Astrocyte (in vitro differentiated cells and primary cell): ENCODE measurements around the gene SGPL1. TPM values are rescaled to one million over a fixed set of nuclear protein-coding genes. Genes with fewer than 3 reads are reported as not detected.
"Not testable (repeated sequence)": the region's sequence is repeated elsewhere in the genome, so short reads cannot be mapped to it uniquely, and the experiment has no call there.

Source experiments
- DNase-seq: peaks from one replicate; pipeline ENCODE4 v3.0.0-alpha.2; 2010; ENCODE audit warnings: low read depth
- FAIRE-seq: peaks from 2 replicates; lab custom pipeline; 2011; peaks lifted over from hg19 to GRCh38; lab: Jason Lieb, UNC
- H2AFZ ChIP-seq: 2 replicates; pipeline ENCODE4 v1.6.0; 2012; ENCODE audit warnings: low read depth, low read length, inconsistent platforms
- H3K27ac ChIP-seq: 2 replicates; pipeline ENCODE4 v1.5.1; 2011; ENCODE audit warnings: low read depth, low read length, inconsistent platforms
- H3K27me3 ChIP-seq: 2 replicates; pipeline ENCODE4 v1.6.0; 2011; ENCODE audit warnings: low read length, inconsistent platforms; ENCODE audit not compliant: insufficient read depth
- H3K36me3 ChIP-seq: 2 replicates; pipeline ENCODE4 v1.5.1; 2011; ENCODE audit warnings: low read length, inconsistent platforms; ENCODE audit not compliant: insufficient read depth
- H3K4me1 ChIP-seq: 2 replicates; pipeline ENCODE4 v1.5.1; 2011; ENCODE audit warnings: low read length, inconsistent platforms; ENCODE audit not compliant: insufficient read depth
- H3K4me2 ChIP-seq: 2 replicates; pipeline ENCODE4 v1.6.0; 2012; ENCODE audit warnings: low read length, inconsistent platforms
- H3K4me3 ChIP-seq: 2 replicates; pipeline ENCODE4 v1.5.1; 2011; ENCODE audit warnings: low read depth, mild to moderate bottlenecking, low read length, inconsistent platforms; ENCODE audit not compliant: insufficient read depth
- H3K79me2 ChIP-seq: 2 replicates; pipeline ENCODE4 v1.6.0; 2012; ENCODE audit warnings: mild to moderate bottlenecking, low read length, inconsistent platforms; ENCODE audit not compliant: insufficient read depth
- H3K9ac ChIP-seq: 2 replicates; pipeline ENCODE4 v1.6.0; 2012; ENCODE audit warnings: mild to moderate bottlenecking, low read length, inconsistent platforms
- H3K9me3 ChIP-seq: 2 replicates; pipeline ENCODE4 v1.5.1; 2012; ENCODE audit warnings: low read depth, mild to moderate bottlenecking, low read length, inconsistent platforms; ENCODE audit not compliant: insufficient read depth
- H4K20me1 ChIP-seq: 2 replicates; pipeline ENCODE4 v1.6.0; 2012; ENCODE audit warnings: low read length, inconsistent platforms; ENCODE audit not compliant: insufficient read depth
- H3K27ac Mint-ChIP-seq: one replicate; pipeline ENCODE4 v1.8.0; 2021; ENCODE audit warnings: mild to moderate bottlenecking, mixed read lengths; ENCODE audit not compliant: unreplicated experiment
- H3K27me3 Mint-ChIP-seq: one replicate; pipeline ENCODE4 v1.8.0; 2021; ENCODE audit warnings: low read depth, mixed read lengths; ENCODE audit not compliant: unreplicated experiment
- H3K36me3 Mint-ChIP-seq: one replicate; pipeline ENCODE4 v1.8.0; 2021; ENCODE audit warnings: low read depth, mixed read lengths; ENCODE audit not compliant: unreplicated experiment
- H3K4me1 Mint-ChIP-seq: one replicate; pipeline ENCODE4 v1.8.0; 2021; ENCODE audit warnings: low read depth, mixed read lengths; ENCODE audit not compliant: unreplicated experiment
- H3K4me3 Mint-ChIP-seq: one replicate; pipeline ENCODE4 v1.8.0; 2021; ENCODE audit warnings: mild to moderate bottlenecking, moderate library complexity, mixed read lengths; ENCODE audit not compliant: unreplicated experiment
- H3K9me3 Mint-ChIP-seq: one replicate; pipeline ENCODE4 v1.8.0; 2021; ENCODE audit warnings: mild to moderate bottlenecking, mixed read lengths; ENCODE audit not compliant: unreplicated experiment
- EZH2 ChIP-seq: IDR thresholded peaks from 2 replicates; pipeline ENCODE4 v1.6.1; 2012; ENCODE audit warnings: mild to moderate bottlenecking, low read length, inconsistent platforms; ENCODE audit not compliant: insufficient read depth
- total RNA-seq: library from RNA; stranded (reverse); gene quantifications from 2 replicates; pipeline ENCODE4 v1.2.1, GENCODE V29; 2021
- TF ChIP-seq, protein P1 (sequence below): IDR thresholded peaks from 2 replicates; pipeline ENCODE4 v1.5.1; 2011; ENCODE audit warnings: low read depth, mild to moderate bottlenecking, inconsistent platforms, low read length, moderate library complexity; ENCODE audit not compliant: insufficient read depth

Gene SGPL1
- total RNA-seq, 1 donor from 2014 or later: 101 TPM

DNA sequence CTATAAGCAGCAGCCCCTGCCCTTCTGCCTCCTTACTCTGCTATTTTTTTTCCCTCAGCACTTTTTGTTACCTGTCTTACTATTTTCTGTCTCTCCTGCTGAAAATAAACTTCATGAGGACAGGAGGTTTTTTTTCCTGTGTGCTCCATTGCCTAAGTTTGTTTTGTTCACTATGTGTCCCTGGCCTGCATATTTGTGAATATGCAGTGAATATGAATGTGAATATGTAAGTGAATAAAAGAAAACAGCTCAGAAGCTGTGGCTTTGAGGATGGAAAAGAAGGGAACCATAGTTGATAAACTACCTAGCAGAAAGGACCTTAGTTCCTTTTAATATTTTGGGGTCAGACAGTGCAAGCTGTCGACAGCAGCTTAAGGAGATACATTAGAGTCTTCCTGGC lies 37.7 kb downstream of the SGPL1 start:
- Histone ChIP-seq H3K27ac (no peak overlapping the region), H2AFZ (no peak overlapping the region), H4K20me1 (no peaks in the 10 kb centered on the region), H3K27me3 (no peaks in the 10 kb centered on the region), H3K9ac (no peak overlapping the region), H3K4me1 (peaks cover 14% of the 10 kb centered on the region), H3K79me2 (peaks cover 6% of the 10 kb centered on the region), H3K4me3 (no peak overlapping the region), H3K9me3 (no peaks in the 10 kb centered on the region), H3K4me2 (no peak overlapping the region), H3K36me3 (peaks cover 34% of the 10 kb centered on the region)
- Mint-ChIP-seq H3K9me3 (no peaks in the 10 kb centered on the region), H3K4me3 (peak overlapping the region; percentile 2), H3K36me3 (peaks cover 31% of the 10 kb centered on the region), H3K27me3 (no peaks in the 10 kb centered on the region), H3K27ac (peak overlapping the region; percentile 28), H3K4me1 (peaks cover 35% of the 10 kb centered on the region)
- no peak for DNase-seq
- no peak for FAIRE-seq
- no peak for TF ChIP-seq EZH2
- TF ChIP-seq, protein P1, sequence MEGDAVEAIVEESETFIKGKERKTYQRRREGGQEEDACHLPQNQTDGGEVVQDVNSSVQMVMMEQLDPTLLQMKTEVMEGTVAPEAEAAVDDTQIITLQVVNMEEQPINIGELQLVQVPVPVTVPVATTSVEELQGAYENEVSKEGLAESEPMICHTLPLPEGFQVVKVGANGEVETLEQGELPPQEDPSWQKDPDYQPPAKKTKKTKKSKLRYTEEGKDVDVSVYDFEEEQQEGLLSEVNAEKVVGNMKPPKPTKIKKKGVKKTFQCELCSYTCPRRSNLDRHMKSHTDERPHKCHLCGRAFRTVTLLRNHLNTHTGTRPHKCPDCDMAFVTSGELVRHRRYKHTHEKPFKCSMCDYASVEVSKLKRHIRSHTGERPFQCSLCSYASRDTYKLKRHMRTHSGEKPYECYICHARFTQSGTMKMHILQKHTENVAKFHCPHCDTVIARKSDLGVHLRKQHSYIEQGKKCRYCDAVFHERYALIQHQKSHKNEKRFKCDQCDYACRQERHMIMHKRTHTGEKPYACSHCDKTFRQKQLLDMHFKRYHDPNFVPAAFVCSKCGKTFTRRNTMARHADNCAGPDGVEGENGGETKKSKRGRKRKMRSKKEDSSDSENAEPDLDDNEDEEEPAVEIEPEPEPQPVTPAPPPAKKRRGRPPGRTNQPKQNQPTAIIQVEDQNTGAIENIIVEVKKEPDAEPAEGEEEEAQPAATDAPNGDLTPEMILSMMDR: no peak

DNA sequence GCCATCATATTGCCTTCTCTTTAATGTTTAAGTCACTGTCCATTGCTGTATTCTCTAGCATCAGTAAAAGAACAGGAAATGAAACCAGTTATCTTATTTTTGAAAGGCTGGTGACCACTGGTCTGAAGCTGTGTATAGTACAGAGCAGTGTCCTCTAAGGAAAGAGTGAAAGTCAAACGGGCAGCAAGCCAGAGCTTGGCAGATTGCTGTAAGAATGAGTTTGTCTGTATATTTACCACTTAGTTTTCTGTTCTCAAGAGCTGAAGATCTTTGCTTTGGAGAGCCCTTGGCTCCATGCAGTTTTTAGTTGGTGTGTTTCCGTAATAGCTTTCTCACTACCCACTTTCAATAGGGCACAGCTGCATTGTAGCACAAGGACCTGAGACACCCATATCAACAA lies 40.7 kb downstream of the SGPL1 start:
- H3K27me3 Mint-ChIP-seq: no peaks in the 10 kb centered on the region
- no peak overlapping the region for H3K4me3 Mint-ChIP-seq
- peaks cover 6% of the 10 kb centered on the region for H3K79me2 ChIP-seq
- no peak overlapping the region for H3K27ac ChIP-seq
- no peaks in the 10 kb centered on the region for H4K20me1 ChIP-seq
- peaks cover 15% of the 10 kb centered on the region for H3K4me1 Mint-ChIP-seq
- peaks cover 51% of the 10 kb centered on the region for H3K36me3 ChIP-seq
- FAIRE-seq: no peak
- no peak overlapping the region for H3K27ac Mint-ChIP-seq
- no peak overlapping the region for H3K4me3 ChIP-seq
- no peaks in the 10 kb centered on the region for H3K9me3 Mint-ChIP-seq
- DNase-seq: no peak
- H3K27me3 ChIP-seq: no peaks in the 10 kb centered on the region
- TF ChIP-seq, protein P1: no peak
- TF ChIP-seq EZH2: no peak
- H3K4me2 ChIP-seq: no peak overlapping the region
- H2AFZ ChIP-seq: no peak overlapping the region
- H3K9me3 ChIP-seq: no peaks in the 10 kb centered on the region
- no peaks in the 10 kb centered on the region for H3K4me1 ChIP-seq
- H3K9ac ChIP-seq: no peak overlapping the region
- peaks cover 41% of the 10 kb centered on the region for H3K36me3 Mint-ChIP-seq

DNA sequence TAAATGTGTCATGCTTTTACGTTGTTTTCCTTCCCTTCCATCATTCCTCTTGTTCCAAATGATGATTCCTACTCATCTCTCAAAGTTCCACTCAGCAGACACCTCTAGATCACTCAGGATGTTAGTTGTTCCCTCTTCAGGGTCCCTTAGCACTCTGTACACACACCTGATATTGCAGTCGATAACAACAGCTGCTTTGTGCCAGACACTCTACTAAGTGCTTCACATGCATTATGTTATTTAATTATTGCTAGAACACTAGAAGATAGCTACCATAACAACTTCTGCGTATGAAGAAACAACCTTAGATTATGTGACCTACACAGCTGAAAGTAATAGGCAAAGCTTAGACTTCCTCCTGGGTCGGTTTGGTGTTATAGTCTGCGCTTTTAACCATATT lies 43.0 kb downstream of the SGPL1 start:
- Histone ChIP-seq H3K27ac (no peak overlapping the region), H3K9me3 (no peaks in the 10 kb centered on the region), H3K79me2 (no peaks in the 10 kb centered on the region), H3K4me3 (no peak overlapping the region), H3K27me3 (no peaks in the 10 kb centered on the region), H3K4me1 (no peaks in the 10 kb centered on the region), H3K9ac (no peak overlapping the region), H3K36me3 (peaks cover 46% of the 10 kb centered on the region), H4K20me1 (no peaks in the 10 kb centered on the region), H3K4me2 (no peak overlapping the region), H2AFZ (no peak overlapping the region)
- H3K4me3 Mint-ChIP-seq: no peak overlapping the region
- H3K36me3 Mint-ChIP-seq: peaks cover 38% of the 10 kb centered on the region
- no peaks in the 10 kb centered on the region for H3K27me3 Mint-ChIP-seq
- no peak for FAIRE-seq
- no peak for DNase-seq
- peaks cover 4% of the 10 kb centered on the region for H3K4me1 Mint-ChIP-seq
- no peak for TF ChIP-seq EZH2
- TF ChIP-seq, protein P1: no peak
- no peaks in the 10 kb centered on the region for H3K9me3 Mint-ChIP-seq
- H3K27ac Mint-ChIP-seq: no peak overlapping the region

DNA sequence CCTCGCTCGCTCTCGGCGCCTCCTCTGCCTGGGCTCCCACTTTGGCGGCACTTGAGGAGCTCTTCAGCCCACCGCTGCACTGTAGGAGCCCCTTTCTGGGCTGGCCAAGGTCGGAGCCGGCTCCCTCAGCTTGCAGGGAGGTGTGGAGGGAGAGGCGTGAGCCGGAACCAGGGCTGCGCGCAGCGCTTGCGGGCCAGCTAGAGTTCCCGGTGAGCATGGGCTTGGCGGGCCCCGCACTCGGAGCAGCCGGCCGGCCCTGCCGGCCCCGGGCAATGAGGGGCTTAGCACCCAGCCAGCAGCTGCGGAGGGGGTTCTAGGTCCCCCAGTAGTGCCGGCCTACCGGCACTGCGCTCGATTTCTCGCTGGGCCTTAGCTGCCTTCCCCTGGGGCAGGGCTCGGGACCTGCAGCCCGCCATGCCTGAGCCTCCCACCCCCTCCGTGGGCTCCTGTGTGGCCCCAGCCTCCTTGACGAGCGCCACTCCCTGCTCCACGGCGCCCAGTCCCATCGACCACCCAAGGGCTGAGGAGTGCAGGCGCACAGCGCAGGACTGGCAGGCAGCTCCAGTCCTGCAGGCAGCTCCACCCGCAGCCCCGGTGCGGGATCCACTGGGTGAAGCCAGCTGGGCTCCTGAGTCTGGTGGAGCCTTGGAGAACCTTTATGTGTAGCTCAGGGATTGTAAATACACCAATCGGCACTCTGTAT lies 45.9 kb downstream of the SGPL1 start:
- not testable (repeated sequence) for H3K4me1 ChIP-seq, H4K20me1 ChIP-seq, DNase-seq, H3K4me2 ChIP-seq, H3K9me3 Mint-ChIP-seq, H3K4me3 Mint-ChIP-seq, H3K4me3 ChIP-seq, H2AFZ ChIP-seq, H3K27me3 Mint-ChIP-seq, H3K27ac Mint-ChIP-seq, H3K9ac ChIP-seq, FAIRE-seq, H3K79me2 ChIP-seq, H3K27ac ChIP-seq, H3K9me3 ChIP-seq, H3K27me3 ChIP-seq
- peaks cover 32% of the 10 kb centered on the region for H3K36me3 ChIP-seq
- peaks cover 28% of the 10 kb centered on the region for H3K4me1 Mint-ChIP-seq
- H3K36me3 Mint-ChIP-seq: peaks cover 26% of the 10 kb centered on the region
